Skeletal muscle satellite cell (primary cell): ENCODE results near the gene IFT25.

ENCODE experiments used
- H3K27me3 ChIP-seq: 2 replicates; pipeline ENCODE4 v1.7.0; 2013; ENCODE audit warnings: low read length; ENCODE audit not compliant: control insufficient read depth, insufficient read depth
- H3K36me3 ChIP-seq: 2 replicates; pipeline ENCODE4 v1.7.0; 2013; ENCODE audit warnings: mild to moderate bottlenecking, control low read depth, low read length; ENCODE audit not compliant: insufficient read depth
- H3K4me1 ChIP-seq: 2 replicates; pipeline ENCODE4 v1.7.0; 2013; ENCODE audit warnings: low read length; ENCODE audit not compliant: control insufficient read depth, insufficient read depth
- H3K4me2 ChIP-seq: 2 replicates; pipeline ENCODE4 v1.7.0; 2013; ENCODE audit warnings: mild to moderate bottlenecking, low read length
- H3K4me3 ChIP-seq: 2 replicates; pipeline ENCODE4 v1.7.0; 2013; ENCODE audit warnings: low read length
- H3K9ac ChIP-seq: 2 replicates; pipeline ENCODE4 v1.7.0; 2013; ENCODE audit warnings: mild to moderate bottlenecking, low read depth, low read length, moderate library complexity
- H3K9me3 ChIP-seq: replicated peaks from 2 replicates; pipeline ENCODE4 v1.7.0; 2013; ENCODE audit warnings: mild to moderate bottlenecking, control low read depth, low read length

The IFT25 gene

DNA sequence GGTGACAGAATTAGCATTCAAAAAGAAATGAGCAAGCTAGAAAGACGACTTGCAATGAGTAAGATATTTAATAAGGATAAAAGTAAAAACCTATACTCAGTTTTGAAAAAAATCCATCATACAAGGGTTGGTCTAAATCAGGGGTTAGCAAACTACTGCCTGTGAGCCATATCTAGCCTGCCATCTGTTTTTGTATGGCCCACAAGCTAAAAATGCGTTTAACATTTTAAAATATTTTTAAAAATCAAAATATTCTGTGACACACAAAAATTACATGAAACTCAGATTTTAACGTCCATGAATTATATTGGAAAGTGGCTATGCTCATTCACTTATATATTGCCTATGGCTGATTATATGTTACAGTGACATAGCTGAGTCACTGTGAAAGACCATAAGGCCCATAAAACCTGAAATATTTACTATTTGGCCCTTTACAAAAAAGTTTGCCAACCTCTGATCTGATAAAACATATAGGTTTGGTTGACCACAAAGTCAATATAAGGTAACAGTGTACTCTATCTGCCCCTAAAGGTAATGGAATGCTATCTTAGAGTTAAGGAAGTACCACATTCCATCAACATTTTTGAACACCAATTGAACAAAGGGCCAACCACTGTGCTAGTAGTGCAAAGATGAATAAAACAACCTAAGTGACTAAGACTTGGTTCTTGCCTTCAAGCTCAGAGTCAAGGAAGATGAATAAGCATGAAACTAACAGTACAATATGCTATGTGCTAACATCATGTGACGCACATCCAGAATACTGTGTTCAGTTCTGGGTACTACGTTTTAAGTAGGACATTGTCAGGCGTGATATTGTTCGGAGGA lies 3.2 kb downstream of the IFT25 start:
- H3K27me3 ChIP-seq, result no peaks in the 10 kb centered on the region
- H3K4me2 ChIP-seq, result no peak overlapping the region
- no peak overlapping the region for H3K9ac ChIP-seq
- H3K4me1 ChIP-seq, result peaks cover 21% of the 10 kb centered on the region
- no peak overlapping the region for H3K4me3 ChIP-seq
- no peaks in the 10 kb centered on the region for H3K9me3 ChIP-seq
- peaks cover 4% of the 10 kb centered on the region for H3K36me3 ChIP-seq

DNA sequence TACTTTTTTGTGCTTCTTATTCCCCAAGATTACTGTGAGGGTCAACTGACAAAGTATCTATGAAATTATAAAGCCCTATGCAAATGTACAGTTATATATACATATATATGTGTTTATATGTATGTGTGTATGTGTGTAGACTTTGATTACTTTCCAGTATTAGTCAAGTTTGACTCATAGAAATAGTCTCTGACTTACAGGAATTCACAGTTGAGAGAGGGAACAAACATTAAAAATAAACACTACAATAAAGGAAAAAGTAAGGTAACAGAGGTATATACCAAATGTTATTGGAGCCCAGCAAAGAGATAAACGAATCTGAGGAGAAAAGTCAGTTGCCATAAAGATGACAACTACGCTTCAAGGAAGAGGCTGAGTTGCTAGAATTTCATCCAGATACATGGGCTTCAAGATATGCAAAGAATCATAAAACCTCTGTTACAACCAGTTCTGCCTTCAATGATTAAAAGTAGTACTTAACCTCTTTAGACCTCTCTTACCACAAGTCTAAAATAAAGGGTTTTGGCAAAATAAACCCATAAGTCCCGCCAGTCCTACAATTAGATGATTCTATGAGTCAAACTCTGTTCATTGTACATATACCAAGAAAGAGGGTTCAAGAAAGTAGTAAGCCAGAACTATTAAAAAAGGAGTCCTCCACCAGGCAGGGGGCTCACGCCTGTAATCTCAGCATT lies 7.2 kb downstream of the IFT25 start:
- no peaks in the 10 kb centered on the region for H3K27me3 ChIP-seq
- no peak overlapping the region for H3K4me3 ChIP-seq
- H3K4me1 ChIP-seq, result peaks cover 13% of the 10 kb centered on the region
- peak overlapping the region; percentile 13 for H3K4me2 ChIP-seq
- peaks cover 19% of the 10 kb centered on the region for H3K36me3 ChIP-seq
- H3K9ac ChIP-seq, result no peak overlapping the region
- peaks cover 9% of the 10 kb centered on the region for H3K9me3 ChIP-seq

DNA sequence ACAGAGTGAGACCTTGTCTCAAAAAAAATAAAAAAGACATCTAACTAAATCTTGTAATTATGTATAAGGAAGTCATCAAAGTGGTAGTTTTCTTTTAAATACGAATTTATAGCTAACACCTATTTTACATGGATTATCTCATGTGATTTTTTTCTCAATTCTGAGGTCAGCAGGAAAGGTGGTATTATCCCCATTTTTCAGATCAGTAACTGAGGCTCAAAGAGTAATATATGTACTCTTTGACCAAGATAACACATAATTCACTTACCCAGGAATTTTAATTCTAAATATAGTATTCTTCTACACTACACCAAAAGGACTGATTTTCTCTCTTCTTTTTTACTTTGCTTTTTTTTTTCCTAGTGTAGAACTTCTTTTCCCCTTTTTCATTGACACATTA lies 9.1 kb downstream of the IFT25 start:
- H3K4me2 ChIP-seq, result no peak overlapping the region
- no peak overlapping the region for H3K9ac ChIP-seq
- no peaks in the 10 kb centered on the region for H3K27me3 ChIP-seq
- H3K9me3 ChIP-seq, result peaks cover 9% of the 10 kb centered on the region
- peaks cover 19% of the 10 kb centered on the region for H3K36me3 ChIP-seq
- no peak overlapping the region for H3K4me3 ChIP-seq
- peaks cover 13% of the 10 kb centered on the region for H3K4me1 ChIP-seq

DNA sequence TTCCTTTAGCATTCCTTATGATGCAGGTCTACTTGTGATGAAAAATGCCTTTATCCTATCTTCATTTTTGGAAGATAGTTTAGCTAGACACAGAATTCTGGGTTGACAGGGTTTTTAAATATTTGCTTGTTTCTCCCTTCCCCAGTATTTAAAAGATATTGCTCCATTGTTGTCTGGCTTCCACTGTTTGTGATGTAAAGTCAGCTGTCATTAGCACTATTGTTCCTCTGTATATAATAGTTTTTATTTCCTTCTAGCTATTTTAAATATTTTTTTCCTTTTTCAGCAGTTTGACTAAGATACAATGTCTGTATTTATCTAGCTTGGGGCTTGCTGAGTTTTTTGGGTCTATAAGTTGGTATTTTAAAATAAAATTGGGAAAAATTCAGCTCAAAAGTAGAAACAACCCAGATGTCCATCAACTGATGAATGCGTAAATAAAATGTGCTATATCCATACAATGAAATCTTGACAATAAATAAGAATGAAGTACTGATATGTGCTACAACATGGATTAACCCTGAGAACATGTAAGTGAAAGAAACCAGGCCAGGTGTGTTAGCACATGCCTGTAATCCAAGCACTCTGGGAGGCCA lies 11.2 kb downstream of the IFT25 start:
- Histone ChIP-seq H3K4me2 (no peak overlapping the region), H3K4me1 (peaks cover 11% of the 10 kb centered on the region), H3K9me3 (peaks cover 9% of the 10 kb centered on the region), H3K27me3 (no peaks in the 10 kb centered on the region), H3K4me3 (no peak overlapping the region), H3K36me3 (peaks cover 22% of the 10 kb centered on the region), H3K9ac (no peak overlapping the region)

DNA sequence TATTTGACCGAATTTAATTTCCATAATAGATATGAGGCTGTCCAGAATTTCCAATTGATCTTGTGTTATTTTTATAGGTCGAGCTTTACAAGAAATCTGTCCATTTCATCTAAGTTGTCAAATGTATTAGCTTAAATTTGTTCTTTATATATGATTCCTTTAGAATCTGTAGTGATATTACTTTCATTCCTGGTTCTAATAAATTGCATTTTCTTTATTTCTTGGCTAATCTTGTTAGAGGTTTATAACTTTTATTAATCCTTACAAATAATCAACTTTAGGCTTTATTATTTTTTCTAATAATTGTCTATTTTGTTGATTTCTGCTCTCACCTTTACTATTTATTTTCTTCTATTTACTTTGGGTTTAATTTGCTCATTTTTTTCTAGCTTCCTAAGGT lies 14.0 kb downstream of the IFT25 start:
- peaks cover 9% of the 10 kb centered on the region for H3K9me3 ChIP-seq
- no peaks in the 10 kb centered on the region for H3K27me3 ChIP-seq
- H3K9ac ChIP-seq, result no peak overlapping the region
- no peak overlapping the region for H3K4me3 ChIP-seq
- H3K36me3 ChIP-seq, result peaks cover 38% of the 10 kb centered on the region
- no peaks in the 10 kb centered on the region for H3K4me1 ChIP-seq
- no peak overlapping the region for H3K4me2 ChIP-seq

DNA sequence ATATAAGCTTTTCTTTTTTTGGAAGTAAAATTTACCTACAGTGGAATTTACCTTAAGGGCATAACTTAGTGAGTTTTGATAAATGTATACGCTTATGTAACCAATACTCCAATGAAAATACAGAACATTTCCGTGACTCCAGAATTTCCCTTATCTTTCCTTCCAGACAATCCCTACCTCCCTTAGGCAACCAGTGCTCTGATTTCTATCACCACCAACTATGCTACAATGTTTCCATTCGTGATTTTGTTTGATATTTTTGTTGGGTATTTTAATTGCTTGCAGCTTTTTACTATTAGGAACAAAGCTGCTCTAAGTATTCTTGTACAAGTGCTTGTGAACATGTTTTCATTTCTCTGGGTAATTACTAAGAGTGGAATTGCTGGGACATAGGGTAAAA lies 14.6 kb downstream of the IFT25 start:
- H3K9me3 ChIP-seq, result peaks cover 9% of the 10 kb centered on the region
- no peak overlapping the region for H3K4me2 ChIP-seq
- no peak overlapping the region for H3K4me3 ChIP-seq
- H3K36me3 ChIP-seq, result peaks cover 38% of the 10 kb centered on the region
- no peaks in the 10 kb centered on the region for H3K27me3 ChIP-seq
- no peaks in the 10 kb centered on the region for H3K4me1 ChIP-seq
- H3K9ac ChIP-seq, result no peak overlapping the region

DNA sequence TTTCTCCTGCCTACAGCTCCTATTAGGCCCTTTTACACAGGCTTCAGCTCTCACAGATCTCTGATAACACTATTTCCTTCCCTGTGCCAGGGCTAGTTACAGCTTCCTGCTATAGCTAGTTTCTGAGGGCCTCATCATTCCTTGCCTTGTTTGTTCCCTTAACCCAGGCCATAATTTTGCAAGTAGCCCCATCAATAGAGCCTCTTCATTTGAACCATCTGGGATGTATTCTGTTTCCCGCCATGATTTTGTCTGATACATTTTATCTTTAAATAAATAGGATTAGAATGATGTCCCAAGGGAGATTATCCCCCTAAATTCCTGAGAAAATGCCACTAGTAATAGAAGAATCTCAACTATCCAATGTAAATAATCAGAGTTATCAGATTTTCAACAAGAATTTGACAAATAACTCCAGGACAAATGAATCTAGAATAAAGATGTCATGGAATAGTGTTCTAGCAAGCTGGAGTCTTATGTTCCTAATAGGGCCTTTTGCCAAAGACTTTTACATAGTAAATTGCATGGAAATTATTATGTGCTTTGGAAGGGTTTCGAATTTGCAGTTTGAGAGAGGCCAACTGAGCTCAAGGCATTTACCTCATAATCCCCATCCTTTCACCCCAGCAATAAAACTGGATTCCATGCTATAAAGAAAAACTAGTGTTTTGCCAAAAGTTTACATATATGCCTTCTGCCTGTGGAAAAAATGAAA lies 16.1 kb downstream of the IFT25 start:
- no peaks in the 10 kb centered on the region for H3K27me3 ChIP-seq
- peaks cover 28% of the 10 kb centered on the region for H3K36me3 ChIP-seq
- H3K4me2 ChIP-seq, result no peak overlapping the region
- no peak overlapping the region for H3K9ac ChIP-seq
- peaks cover 1% of the 10 kb centered on the region for H3K9me3 ChIP-seq
- no peak overlapping the region for H3K4me3 ChIP-seq
- H3K4me1 ChIP-seq, result no peaks in the 10 kb centered on the region

DNA sequence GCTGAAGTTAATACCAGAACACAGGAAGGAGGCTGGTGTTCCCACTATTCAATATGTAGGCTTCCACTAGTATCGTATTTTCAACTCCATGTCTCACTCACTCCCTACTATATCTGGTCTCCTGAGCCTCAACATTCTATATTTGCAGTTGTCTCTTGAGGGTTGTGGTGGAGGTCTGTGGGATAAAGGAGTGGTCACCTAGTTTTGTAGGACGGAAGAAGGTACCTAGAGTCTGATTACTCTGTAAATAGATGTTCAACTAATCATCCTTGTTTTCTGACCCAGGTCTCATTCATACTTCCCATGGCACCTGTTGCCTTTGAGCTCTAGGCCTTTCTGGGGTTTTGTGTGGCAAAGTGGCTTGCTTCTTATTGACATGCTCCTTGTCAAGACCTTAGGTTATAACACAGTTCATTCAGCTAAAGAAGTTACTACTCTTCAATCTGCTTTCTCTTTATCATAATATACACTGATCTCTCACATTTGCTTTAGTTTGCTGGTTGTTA lies 18.1 kb downstream of the IFT25 start:
- H3K4me3 ChIP-seq, result no peak overlapping the region
- no peaks in the 10 kb centered on the region for H3K27me3 ChIP-seq
- H3K9ac ChIP-seq, result no peak overlapping the region
- peaks cover 36% of the 10 kb centered on the region for H3K36me3 ChIP-seq
- no peaks in the 10 kb centered on the region for H3K4me1 ChIP-seq
- no peaks in the 10 kb centered on the region for H3K9me3 ChIP-seq
- H3K4me2 ChIP-seq, result no peak overlapping the region

DNA sequence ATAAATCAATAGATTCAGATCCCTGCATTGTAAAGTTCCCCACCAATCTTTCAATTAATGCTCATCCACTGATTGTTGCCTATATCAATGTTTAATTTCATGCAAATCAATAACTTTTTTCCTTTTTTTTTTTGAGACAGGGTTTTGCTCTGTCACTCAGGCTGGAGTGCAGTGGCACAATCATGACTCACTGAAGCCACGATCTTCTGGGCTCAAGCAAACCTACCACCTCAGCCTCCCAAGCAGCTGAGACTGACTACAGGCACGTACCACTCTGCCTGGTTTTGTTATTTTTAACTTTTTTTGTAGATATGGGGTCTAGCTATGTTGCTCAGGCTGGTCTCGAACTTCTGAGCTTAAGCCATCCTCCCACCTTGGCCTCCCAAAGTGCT lies 25.8 kb downstream of the IFT25 start:
- no peaks in the 10 kb centered on the region for H3K27me3 ChIP-seq
- H3K36me3 ChIP-seq, result peaks cover 25% of the 10 kb centered on the region
- H3K4me3 ChIP-seq, result no peak overlapping the region
- H3K9me3 ChIP-seq, result no peaks in the 10 kb centered on the region
- H3K4me2 ChIP-seq, result no peak overlapping the region
- no peak overlapping the region for H3K9ac ChIP-seq
- H3K4me1 ChIP-seq, result no peaks in the 10 kb centered on the region

DNA sequence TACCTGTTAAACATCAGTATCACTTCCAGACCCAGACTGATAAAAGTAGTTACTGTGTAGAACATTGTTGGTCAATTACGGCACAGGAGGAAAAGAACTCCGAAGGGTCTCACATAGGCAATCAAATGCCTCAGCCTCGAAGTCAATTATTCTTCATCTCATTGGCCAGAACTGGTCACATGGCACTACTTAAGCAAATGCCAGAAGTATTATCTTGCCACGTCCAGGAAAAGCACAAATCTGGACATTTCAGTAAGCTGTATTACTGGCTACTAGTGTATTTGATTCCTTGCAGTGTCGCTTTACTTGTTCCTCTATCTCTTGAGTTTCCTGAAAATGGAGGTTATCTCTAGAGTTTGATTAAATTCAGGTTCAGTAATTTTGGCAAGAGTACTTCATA lies 27.2 kb downstream of the IFT25 start:
- Histone ChIP-seq H3K4me2 (no peak overlapping the region), H3K36me3 (peaks cover 26% of the 10 kb centered on the region), H3K4me1 (no peaks in the 10 kb centered on the region), H3K4me3 (no peak overlapping the region), H3K9ac (no peak overlapping the region), H3K27me3 (no peaks in the 10 kb centered on the region), H3K9me3 (no peaks in the 10 kb centered on the region)

DNA sequence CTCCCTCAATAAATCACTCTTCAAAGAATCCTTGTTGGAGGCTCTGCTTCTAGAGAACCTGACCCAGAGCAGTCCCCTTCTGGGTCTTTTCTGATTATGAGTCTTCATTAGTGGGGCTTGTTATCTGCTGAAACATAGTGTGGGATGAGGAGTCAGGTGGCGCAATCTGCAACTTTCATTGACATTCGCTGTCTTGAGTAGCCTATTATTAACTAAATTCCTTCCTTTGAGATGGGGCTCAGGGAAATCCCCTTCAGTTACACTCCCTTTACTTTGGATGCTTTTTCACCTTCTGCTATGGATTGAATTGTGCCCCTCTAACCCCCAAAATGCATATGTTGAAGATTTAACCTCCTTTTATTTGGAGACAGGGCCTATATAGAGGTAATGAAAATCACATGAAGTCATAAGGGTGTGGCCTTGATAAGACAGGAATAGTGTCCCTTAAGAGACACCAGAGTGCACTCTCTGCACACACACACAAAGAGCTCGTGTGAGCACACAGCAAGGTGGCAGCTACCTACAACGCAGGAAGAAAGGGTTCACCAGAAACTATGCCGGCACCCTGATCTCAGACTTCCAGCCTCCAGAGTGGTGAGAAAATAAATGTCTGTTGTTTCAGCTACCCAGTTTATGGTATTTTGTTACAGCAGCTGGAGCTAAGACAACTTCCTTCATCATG lies 32.0 kb downstream of the IFT25 start:
- Histone ChIP-seq H3K4me1 (no peaks in the 10 kb centered on the region), H3K27me3 (no peaks in the 10 kb centered on the region), H3K9me3 (no peaks in the 10 kb centered on the region), H3K36me3 (peaks cover 10% of the 10 kb centered on the region), H3K4me3 (no peak overlapping the region), H3K9ac (no peak overlapping the region), H3K4me2 (no peak overlapping the region)
